Activated CD8-positive, alpha-beta memory T cell treated with anti-CD3 and anti-CD28 coated beads, Interleukin-2, amount 10 ng/mL, durations not matched to agents 7 days and 5 days (primary cell): ENCODE data around the gene CATSPER3. TPM values are rescaled to one million over a fixed set of nuclear protein-coding genes. Genes with fewer than 3 reads are reported as not detected.

Source experiments
- microRNA-seq: library from miRNA; unstranded; fragments of <30 nt; microRNA quantifications from one replicate; pipeline ENCODE4 v1.2.0, GENCODE V29; 2022
- total RNA-seq, 2 experiments: library from RNA; stranded (reverse); gene quantifications; one replicate each; pipeline ENCODE4 v1.2.3, GENCODE V29; 2021

The CATSPER3 gene
- total RNA-seq, 2 experiments from 2014 or later: 0.61 to 0.82 TPM

Small RNA genes within 50 kb of the gene (microRNA-seq; reads per million reads assigned to microRNA genes)
- not detected for gene MIR4461

Other genes with a start within 250 kb of the CATSPER3 start
- gene CAMLG, start 229.4 kb upstream of the CATSPER3 start, total RNA-seq: 10 to 100 TPM; 20.4 to 28.4 TPM
- gene DDX46, start 209.1 kb upstream of the CATSPER3 start, total RNA-seq: 10 to 100 TPM; 75.9 to 77.0 TPM
- 10 to 100 TPM; 29.7 to 30.1 TPM for gene C5orf24, start 121.9 kb upstream of the CATSPER3 start, total RNA-seq
- 10 to 100 TPM; 50.0 to 56.8 TPM for gene TXNDC15, start 93.5 kb upstream of the CATSPER3 start, total RNA-seq
- gene PCBD2, start 62.8 kb upstream of the CATSPER3 start, total RNA-seq: 10 to 100 TPM; 13.4 to 13.7 TPM
- gene PITX1, start 66.3 kb downstream of the CATSPER3 start, total RNA-seq: under 1 TPM in 1 of 2 experiments, not detected in 1; 0.14 TPM